Memory B cell (primary cell): ENCODE results near the gene MYH14.

ENCODE experiments used
- ATAC-seq: fragments of 150-1000 bp; cut with Tn5 transposase; 2 replicates; pipeline ENCODE4 v1.10.0; 2021; ENCODE audit warnings: low read depth, mild to moderate bottlenecking, moderate library complexity
- DNase-seq, 2 donors: peaks; one replicate each; pipeline ENCODE4 v3.0.0; 2022; ENCODE audit warnings: low spot score in 2 of 2
- H3K27ac Mint-ChIP-seq: one replicate; pipeline ENCODE4 v1.8.0; 2022; ENCODE audit warnings: mild to moderate bottlenecking, moderate library complexity, mixed read lengths
- H3K27me3 Mint-ChIP-seq: one replicate; pipeline ENCODE4 v1.8.0; 2022; ENCODE audit warnings: mixed read lengths
- H3K36me3 Mint-ChIP-seq: one replicate; pipeline ENCODE4 v1.8.0; 2022; ENCODE audit warnings: mild to moderate bottlenecking, mixed read lengths
- H3K4me1 Mint-ChIP-seq: one replicate; pipeline ENCODE4 v1.8.0; 2022; ENCODE audit warnings: mixed read lengths
- H3K4me3 Mint-ChIP-seq: one replicate; pipeline ENCODE4 v1.8.0; 2022; ENCODE audit warnings: mild to moderate bottlenecking, moderate library complexity, mixed read lengths
- H3K9me3 Mint-ChIP-seq: one replicate; pipeline ENCODE4 v1.8.0; 2022; ENCODE audit warnings: mixed read lengths

MYH14 gene

DNA sequence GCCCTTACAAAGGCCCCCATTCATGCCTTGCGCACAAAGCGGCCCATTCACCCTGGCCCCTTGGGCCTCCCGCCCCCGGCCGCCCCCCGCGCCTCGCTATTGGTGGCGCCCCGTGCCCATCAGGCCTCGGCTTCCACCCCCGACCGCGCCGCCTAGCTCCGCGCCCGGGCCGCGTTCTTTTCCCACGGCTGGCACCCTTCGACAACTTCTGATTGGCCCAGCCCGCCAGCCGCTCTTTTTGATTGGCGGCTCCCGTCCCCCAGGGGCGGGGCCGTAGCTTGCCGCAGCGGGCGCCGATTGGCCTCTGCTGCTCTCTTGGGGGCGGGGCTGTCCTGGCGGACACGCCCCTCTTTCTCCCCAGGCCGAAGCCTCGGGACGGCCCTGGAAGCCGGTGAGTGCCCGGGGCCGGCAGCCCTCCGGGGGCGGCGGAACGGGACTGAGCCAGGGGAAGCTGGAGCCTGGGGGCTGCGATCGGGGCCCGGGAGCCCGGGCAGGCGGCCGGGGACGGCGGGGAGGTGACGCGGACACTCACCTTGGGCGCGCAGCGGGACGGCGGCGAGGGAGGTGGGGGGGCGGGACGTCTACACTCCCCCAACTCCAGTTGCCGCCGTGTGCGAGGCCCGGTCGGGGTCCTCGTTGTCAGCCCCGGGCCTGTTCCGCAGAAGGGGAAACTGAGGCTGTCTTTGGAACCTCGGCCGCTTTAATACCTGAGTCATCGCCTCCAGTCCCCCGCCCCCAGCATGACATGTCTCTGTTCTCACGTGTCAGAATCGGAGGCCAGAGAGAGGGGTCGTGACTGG lies at the start of gene MYH14:
Gene MYH14, plus strand, starts transcription at position 342 of the 800 bp plus-strand sequence. CDS start 6,744 bp downstream, outside the sequence.
- no peak within 1 kb of the TSS for H3K4me3 Mint-ChIP-seq
- peaks cover 18% of the 10 kb centered on the region for H3K27me3 Mint-ChIP-seq
- ATAC-seq: no peak
- H3K27ac Mint-ChIP-seq: no peak within 1 kb of the TSS
- no peaks in the 10 kb centered on the region for H3K4me1 Mint-ChIP-seq
- no peak for DNase-seq
- no peaks in the 10 kb centered on the region for H3K9me3 Mint-ChIP-seq
- no peaks in the 10 kb centered on the region for H3K36me3 Mint-ChIP-seq

DNA sequence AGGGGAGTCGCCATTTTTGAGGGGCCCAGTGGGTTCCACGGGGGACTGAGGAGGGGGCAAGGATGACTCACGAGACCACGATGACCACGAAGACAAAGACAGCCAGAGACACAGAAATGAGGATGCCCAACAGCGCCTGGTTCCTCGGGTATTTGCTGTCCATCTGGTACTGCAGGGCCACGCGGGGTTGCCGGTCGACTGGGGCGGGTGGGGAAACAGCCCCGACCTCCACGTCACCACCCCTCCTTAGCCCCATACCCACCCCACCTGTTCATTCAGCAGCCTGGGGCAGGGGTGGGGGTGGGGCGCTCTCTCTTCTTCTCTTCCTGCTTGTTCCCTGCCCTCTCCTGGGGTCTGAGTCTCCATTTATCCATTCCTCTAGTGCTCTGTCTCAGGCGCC lies 48.9 kb upstream of the MYH14 start:
- DNase-seq: no peak
- Mint-ChIP-seq H3K27me3 (peaks cover 23% of the 10 kb centered on the region), H3K4me3 (no peak overlapping the region), H3K4me1 (no peaks in the 10 kb centered on the region), H3K9me3 (peaks cover 18% of the 10 kb centered on the region), H3K27ac (no peak overlapping the region), H3K36me3 (peaks cover 3% of the 10 kb centered on the region)
- no peak for ATAC-seq

DNA sequence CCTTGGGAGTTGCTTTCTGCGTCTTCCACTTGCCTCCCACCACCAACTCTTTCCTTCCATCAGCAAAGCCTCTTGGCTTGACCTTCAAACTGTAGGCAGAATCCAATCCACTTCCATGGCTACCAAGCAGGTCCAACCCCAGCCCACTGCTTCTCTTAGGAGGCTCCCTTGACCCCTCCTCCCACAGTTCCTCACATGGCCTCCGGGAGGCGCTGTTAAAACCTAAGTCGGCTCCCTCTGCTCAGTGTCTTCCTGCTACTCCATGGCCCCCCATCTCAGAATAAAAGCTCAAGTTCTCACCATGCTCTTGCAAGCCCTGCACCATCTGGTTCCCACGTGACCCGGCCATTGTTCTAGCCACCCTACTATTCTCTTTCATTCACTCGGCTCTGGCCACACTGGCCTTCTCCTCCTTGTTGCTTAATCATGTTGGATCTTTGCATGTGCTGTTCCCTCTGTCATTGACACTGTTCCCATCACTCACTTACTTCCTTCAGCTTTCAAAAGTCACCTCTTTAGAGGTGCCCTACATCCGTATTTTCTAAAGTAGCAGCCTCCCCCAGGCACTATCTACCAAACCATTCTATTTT lies 47.8 kb upstream of the MYH14 start:
- H3K9me3 Mint-ChIP-seq: peaks cover 19% of the 10 kb centered on the region
- H3K36me3 Mint-ChIP-seq: peaks cover 3% of the 10 kb centered on the region
- H3K4me1 Mint-ChIP-seq: no peaks in the 10 kb centered on the region
- no peak overlapping the region for H3K27ac Mint-ChIP-seq
- no peak overlapping the region for H3K4me3 Mint-ChIP-seq
- H3K27me3 Mint-ChIP-seq: peaks cover 18% of the 10 kb centered on the region
- no peak for ATAC-seq
- no peak for DNase-seq

DNA sequence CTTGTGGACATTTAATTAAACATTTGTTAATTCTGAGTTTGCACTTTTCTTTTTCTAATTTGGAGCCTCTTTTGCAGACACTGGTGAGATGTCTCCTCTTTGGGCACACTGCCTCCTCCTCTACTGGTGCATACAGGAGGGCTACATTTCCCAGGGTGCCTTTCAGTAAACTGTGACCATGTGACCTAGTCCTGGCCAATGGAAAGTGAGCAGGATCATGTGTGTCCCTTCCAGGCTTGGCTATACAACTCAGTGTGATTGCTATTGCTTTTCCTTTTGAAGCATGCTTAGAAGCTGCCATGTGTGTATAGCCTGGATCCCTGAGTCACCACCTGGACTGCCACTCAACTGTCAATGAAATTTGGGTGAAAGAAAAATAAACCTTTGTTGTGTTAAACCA lies 44.8 kb upstream of the MYH14 start:
- H3K27ac Mint-ChIP-seq: no peak overlapping the region
- H3K9me3 Mint-ChIP-seq: peaks cover 17% of the 10 kb centered on the region
- DNase-seq (no peak), ATAC-seq (no peak)
- peaks cover 14% of the 10 kb centered on the region for H3K27me3 Mint-ChIP-seq
- no peaks in the 10 kb centered on the region for H3K4me1 Mint-ChIP-seq
- no peak overlapping the region for H3K4me3 Mint-ChIP-seq
- peaks cover 1% of the 10 kb centered on the region for H3K36me3 Mint-ChIP-seq

DNA sequence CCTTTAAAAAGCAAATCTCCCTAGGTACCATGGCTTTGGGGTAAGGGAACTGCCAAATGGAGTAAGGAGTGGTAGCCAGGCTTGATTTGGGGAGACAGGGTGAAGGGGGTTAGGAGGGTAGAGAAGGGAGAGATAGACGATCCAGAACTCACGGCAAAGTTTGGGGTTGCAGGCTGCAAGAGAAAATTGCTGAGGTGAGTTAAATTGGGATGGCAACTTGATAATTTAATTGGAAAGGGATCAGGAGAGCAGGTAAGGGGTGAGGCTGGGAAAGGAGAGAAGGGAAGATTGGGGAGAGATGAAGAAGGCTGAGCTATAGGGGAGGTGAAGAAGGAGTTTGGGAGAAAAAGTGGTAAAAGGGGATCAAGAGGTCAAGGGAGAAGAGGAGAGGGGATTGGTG lies 44.3 kb upstream of the MYH14 start:
- Mint-ChIP-seq H3K27ac (no peak overlapping the region), H3K36me3 (peaks cover 1% of the 10 kb centered on the region), H3K27me3 (peaks cover 10% of the 10 kb centered on the region), H3K4me1 (no peaks in the 10 kb centered on the region), H3K9me3 (peaks cover 17% of the 10 kb centered on the region), H3K4me3 (no peak overlapping the region)
- ATAC-seq (no peak), DNase-seq (no peak)

DNA sequence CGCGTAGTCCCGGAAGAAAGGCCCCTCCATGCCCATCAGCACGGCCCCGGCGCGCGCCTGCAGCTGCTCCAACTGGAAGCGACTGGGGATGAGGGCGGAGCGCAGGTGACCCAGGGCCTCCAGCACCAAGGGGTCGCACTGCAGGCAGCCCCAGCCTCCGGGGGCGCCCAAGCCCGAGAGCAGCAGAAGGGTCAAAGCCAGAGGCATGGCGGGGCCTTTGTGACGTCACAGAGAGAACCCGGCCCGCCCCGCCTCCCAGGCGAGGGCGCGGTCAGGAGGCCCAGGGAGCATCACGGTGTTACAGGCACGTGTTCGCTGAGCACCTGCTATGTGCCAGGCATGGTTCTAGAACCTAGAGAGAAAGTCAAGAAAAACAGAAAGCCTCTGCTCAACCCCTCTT lies 40.4 kb upstream of the MYH14 start, which contains the start of gene IZUMO2:
Gene IZUMO2, minus strand, starts transcription at position 294 of the 400 bp plus-strand sequence. Its CDS starts 87 bp downstream, at position 207.
- ATAC-seq (no peak), DNase-seq (no peak)
- Mint-ChIP-seq H3K4me1 (no peaks in the 10 kb centered on the region), H3K4me3 (no peak within 1 kb of the TSS), H3K27ac (no peak within 1 kb of the TSS), H3K36me3 (no peaks in the 10 kb centered on the region), H3K27me3 (peaks cover 13% of the 10 kb centered on the region), H3K9me3 (peaks cover 9% of the 10 kb centered on the region)

DNA sequence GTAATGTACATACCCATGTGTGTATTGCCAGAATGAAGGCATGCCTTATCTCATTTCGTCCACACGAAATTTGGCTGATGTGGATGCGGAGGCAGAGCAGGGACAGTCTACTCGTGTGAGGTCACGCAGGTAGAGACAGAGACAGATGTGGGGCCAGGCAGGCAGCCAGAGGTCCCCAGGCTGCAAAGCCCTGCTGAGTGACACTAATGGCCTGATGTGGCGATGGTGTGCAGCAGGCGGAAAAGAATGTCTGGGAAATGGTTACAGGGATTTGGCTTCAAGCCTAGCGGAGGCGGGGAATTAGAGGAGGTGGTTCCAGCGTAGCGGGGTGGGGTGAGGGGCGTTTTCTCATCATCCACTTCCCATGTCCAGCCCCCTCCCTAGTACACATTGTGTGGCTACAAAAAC lies 36.1 kb upstream of the MYH14 start:
- no peaks in the 10 kb centered on the region for H3K4me1 Mint-ChIP-seq
- no peak overlapping the region for H3K4me3 Mint-ChIP-seq
- no peaks in the 10 kb centered on the region for H3K9me3 Mint-ChIP-seq
- no peak overlapping the region for H3K27ac Mint-ChIP-seq
- H3K36me3 Mint-ChIP-seq: peaks cover 6% of the 10 kb centered on the region
- no peak for ATAC-seq
- H3K27me3 Mint-ChIP-seq: peaks cover 23% of the 10 kb centered on the region
- DNase-seq: no peak

DNA sequence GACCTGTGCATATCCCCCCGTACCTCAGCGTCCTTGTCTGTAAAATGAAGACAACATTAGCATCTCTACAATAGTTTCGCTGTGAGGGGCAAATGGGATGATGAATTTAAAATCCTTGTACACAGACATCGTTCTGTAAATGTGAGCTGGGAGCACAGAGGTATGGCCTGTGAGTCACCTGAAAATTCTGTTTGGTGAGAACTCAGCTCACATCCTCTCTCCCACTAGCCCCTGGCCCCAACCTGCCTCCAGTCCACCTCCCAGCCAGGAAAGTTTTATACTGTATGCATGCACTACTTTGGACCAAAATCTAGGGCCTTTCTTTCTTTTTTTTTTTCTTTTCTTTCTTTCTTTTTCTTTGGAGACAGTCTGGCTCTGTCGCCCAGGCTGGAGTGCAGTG lies 31.7 kb upstream of the MYH14 start:
- Mint-ChIP-seq H3K9me3 (peaks cover 2% of the 10 kb centered on the region), H3K27me3 (peaks cover 22% of the 10 kb centered on the region), H3K27ac (no peak overlapping the region), H3K4me1 (no peaks in the 10 kb centered on the region), H3K36me3 (peaks cover 6% of the 10 kb centered on the region), H3K4me3 (no peak overlapping the region)
- ATAC-seq: no peak
- DNase-seq: no peak

DNA sequence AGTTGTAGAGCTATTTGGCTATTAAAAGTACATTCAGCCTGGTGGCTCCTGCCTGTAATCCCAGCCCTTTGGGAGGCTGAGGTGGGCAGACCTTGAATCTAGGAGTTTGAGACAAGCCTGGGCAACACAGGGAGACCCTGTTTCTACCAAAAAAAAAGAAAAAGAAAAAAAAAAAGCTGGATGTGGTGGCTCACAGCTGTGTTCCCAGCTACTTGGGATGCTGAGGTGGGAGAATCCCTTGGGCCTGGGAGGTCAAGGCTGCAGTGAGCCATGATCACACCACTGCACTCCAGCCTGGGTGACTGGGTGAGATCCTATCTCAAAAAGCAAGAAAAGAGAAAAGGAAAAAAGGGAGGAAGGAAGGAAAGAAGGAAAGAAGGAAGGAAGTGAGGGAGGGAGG lies 30.7 kb upstream of the MYH14 start:
- no peaks in the 10 kb centered on the region for H3K4me1 Mint-ChIP-seq
- ATAC-seq: no peak
- peaks cover 19% of the 10 kb centered on the region for H3K27me3 Mint-ChIP-seq
- H3K36me3 Mint-ChIP-seq: peaks cover 6% of the 10 kb centered on the region
- no peak overlapping the region for H3K4me3 Mint-ChIP-seq
- peaks cover 2% of the 10 kb centered on the region for H3K9me3 Mint-ChIP-seq
- H3K27ac Mint-ChIP-seq: no peak overlapping the region
- no peak for DNase-seq

DNA sequence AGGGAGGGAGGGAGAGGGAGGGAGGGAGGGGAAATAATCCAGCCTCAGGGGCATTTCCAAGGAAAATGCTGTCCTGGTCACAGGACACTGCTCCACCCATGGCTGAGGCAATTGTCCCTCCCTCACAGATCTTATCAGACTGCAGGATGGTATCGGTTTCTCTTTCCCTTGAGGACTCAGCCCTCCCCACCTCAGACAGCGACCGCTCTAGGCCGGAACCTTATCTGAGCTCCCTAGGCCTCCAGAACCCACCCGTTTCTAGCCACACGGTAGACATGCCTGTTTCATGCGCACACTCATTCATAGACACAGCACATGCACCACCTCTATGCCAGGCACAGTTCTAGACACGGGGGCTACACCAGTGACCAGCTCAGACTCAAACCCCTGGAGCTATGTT lies 30.3 kb upstream of the MYH14 start:
- DNase-seq (no peak), ATAC-seq (no peak)
- H3K27me3 Mint-ChIP-seq: peaks cover 19% of the 10 kb centered on the region
- H3K4me1 Mint-ChIP-seq: no peaks in the 10 kb centered on the region
- no peak overlapping the region for H3K4me3 Mint-ChIP-seq
- no peak overlapping the region for H3K27ac Mint-ChIP-seq
- H3K36me3 Mint-ChIP-seq: peaks cover 6% of the 10 kb centered on the region
- H3K9me3 Mint-ChIP-seq: peaks cover 2% of the 10 kb centered on the region

DNA sequence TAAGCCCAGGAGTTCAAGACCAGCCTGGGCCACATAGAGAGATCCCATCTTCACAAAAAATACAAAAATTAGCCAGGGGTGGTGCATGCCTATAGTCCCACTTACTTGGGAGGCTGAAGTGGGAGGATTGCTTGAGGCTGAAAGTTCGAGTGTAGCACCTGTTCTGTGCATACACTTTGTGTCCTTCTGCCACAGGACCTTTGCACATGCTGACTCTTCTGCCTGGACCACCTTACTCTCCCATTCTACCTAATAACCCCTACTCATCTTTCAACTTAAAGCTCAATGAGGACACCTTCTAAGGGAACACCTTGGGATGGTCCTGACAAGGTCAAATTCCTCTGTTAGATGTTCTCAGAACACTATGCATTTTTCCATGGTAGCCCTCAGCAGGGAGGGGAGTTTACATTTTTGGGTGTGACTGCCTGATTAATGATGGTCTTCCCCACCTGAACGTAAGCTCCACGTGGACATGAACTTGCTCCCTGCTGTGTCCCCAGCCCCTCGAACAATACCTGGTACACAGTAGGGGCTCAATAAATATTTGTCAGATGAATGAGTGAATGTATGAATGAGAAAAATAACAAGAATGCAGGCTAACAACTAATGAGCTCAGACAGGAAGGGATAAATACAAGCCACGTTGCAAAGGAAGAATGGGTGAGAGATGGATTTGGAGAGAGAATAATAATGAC lies 29.2 kb upstream of the MYH14 start:
- Mint-ChIP-seq H3K9me3 (peaks cover 2% of the 10 kb centered on the region), H3K4me1 (no peaks in the 10 kb centered on the region), H3K4me3 (no peak overlapping the region), H3K36me3 (peaks cover 4% of the 10 kb centered on the region), H3K27ac (no peak overlapping the region), H3K27me3 (peaks cover 17% of the 10 kb centered on the region)
- no peak for ATAC-seq
- no peak for DNase-seq

DNA sequence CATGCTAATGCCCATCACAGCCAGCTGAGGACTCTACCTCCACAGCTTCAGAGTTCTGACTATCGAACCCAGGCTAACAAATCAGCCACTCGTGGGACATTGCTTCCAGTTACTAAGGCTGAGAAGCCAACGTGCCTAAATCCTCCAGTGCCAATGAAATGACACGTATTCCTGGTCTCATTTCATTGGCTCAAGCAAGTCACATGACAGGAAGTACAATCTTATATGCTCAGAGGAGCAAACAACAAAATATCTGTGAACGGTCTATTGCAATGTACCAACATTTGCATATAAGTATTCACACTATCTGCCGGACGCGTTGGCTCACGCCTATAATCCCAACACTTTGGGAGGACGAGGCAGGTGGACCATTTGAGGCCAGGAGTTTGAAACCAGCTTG lies 27.5 kb upstream of the MYH14 start:
- Mint-ChIP-seq H3K27ac (no peak overlapping the region), H3K4me1 (no peaks in the 10 kb centered on the region), H3K4me3 (no peak overlapping the region)

DNA sequence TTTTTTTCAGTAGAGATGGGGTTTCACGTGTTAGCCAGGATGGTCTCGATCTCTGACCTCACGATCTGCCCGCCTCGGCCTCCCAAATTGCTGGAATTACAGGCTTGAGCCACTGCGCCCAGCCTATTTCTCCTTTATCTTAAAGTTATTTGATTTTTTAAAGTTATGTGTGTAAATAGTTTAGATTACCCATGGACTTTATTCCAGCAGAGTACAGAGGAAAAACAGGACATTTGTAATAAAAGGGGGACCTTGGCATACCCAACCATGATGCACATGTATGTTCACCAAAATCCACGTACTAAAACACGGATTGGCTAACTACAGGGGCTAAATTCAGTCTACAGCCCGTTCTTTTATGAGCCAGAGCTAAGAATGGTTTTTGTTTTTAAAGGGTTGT lies 26.6 kb upstream of the MYH14 start:
- no peak for ATAC-seq
- H3K9me3 Mint-ChIP-seq: peaks cover 6% of the 10 kb centered on the region
- H3K27ac Mint-ChIP-seq: no peak overlapping the region
- no peaks in the 10 kb centered on the region for H3K4me1 Mint-ChIP-seq
- H3K4me3 Mint-ChIP-seq: no peak overlapping the region
- H3K36me3 Mint-ChIP-seq: no peaks in the 10 kb centered on the region
- peaks cover 13% of the 10 kb centered on the region for H3K27me3 Mint-ChIP-seq
- DNase-seq: no peak

More for the DNA sequence above, 27.5 kb upstream of the MYH14 start:
- peaks cover 6% of the 10 kb centered on the region for H3K9me3 Mint-ChIP-seq
- ATAC-seq: no peak
- no peak for DNase-seq
- H3K36me3 Mint-ChIP-seq: no peaks in the 10 kb centered on the region
- H3K27me3 Mint-ChIP-seq: peaks cover 15% of the 10 kb centered on the region

DNA sequence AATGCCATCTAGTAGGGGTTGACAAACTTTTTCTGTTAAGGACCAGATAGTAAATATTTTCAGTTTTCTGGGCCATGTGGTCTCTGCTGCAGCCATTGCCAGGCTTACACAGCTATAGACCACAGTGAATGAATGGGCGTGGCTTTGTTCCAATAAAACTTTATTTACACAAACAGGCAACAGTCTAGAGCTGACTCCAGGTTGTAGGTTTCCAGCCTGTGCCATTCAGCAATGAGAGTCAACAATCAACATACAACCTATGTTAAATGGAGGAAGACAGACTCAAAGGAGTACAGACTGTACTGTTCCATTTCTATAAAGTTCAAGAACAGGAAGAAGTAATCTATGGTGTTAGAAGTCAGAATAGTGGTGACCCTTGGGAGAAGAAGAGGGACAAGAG lies 25.1 kb upstream of the MYH14 start:
- no peak for ATAC-seq

More for the DNA sequence above, 25.1 kb upstream of the MYH14 start:
- Mint-ChIP-seq H3K4me3 (no peak overlapping the region), H3K4me1 (no peaks in the 10 kb centered on the region), H3K27ac (no peak overlapping the region), H3K9me3 (peaks cover 7% of the 10 kb centered on the region), H3K27me3 (peaks cover 14% of the 10 kb centered on the region), H3K36me3 (no peaks in the 10 kb centered on the region)
- no peak for DNase-seq
